ENCODE data around the gene NOS1AP. TPM values are rescaled to one million over a fixed set of nuclear protein-coding genes. Genes with fewer than 3 reads are reported as not detected.

Gene NOS1AP
- total RNA-seq, 2 experiments from 2014 or later: not detected

- TF ChIP-seq CTCF (conservative IDR thresholded peaks at IDR 0.05; ENCODE audit: low read length) (no peak), EZH2phosphoT487 (IDR thresholded peaks at IDR 0.05; ENCODE audit: borderline replicate concordance, low read depth, low read length) (no peak)
- Histone ChIP-seq H3K4me1 (ENCODE audit: insufficient read depth, low read length, poor library complexity, severe bottlenecking) (no peaks in the 10 kb centered on the region), H4K20me1 (ENCODE audit: insufficient read depth, low read length) (no peaks in the 10 kb centered on the region), H3K4me2 (ENCODE audit: low read length) (no peak overlapping the region), H3K9me3 (ENCODE audit: low read length) (no peaks in the 10 kb centered on the region), H3K27ac (ENCODE audit: low read depth, low read length, poor library complexity, severe bottlenecking) (no peak overlapping the region), H3K9me2 (ENCODE audit: insufficient read depth, low read length) (no peaks in the 10 kb centered on the region), H3K36me3 (ENCODE audit: insufficient read depth, low read length) (no peaks in the 10 kb centered on the region), H3K4me3 (ENCODE audit: low read depth, low read length, poor library complexity, severe bottlenecking) (no peak overlapping the region), H3K79me2 (ENCODE audit: insufficient read depth, low read depth, low read length) (no peaks in the 10 kb centered on the region), H2AFZ (ENCODE audit: low read length) (no peak overlapping the region)
- intact Hi-C loops (cut with micrococcal nuclease; ENCODE audit: unreplicated experiment): no loop called here
- CTCF ChIA-PET (ENCODE audit: unreplicated experiment): no interaction called here
- POLR2A ChIA-PET: no interaction called here
- no peak for DNase-seq (ENCODE audit: low spot score)
- BruUV-seq (replicated peaks): no TSS peak
Measured at GRCh38 chr1:162179121-162179520, 109.6 kb downstream of the NOS1AP start.

DNA sequence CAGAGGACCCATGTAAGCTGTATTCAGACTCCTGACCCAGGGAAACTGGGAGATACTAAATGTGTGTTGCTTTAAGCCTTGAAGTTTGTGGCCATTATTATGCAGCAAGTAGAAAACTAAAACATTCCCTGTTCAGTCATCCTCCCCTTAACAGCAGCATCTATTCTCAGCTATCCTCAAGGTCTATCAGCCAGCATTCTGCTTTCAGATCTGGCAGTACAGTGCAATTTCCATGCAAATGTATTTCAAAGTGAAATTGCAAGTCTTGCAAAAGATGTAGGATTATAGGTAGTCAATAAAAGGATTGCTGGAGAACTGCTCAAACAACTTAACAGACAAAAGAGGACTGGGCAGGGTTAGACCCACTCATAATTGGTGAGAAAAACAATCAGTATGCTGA lies 111.3 kb downstream of the NOS1AP start:
- H3K36me3 ChIP-seq (ENCODE audit: insufficient read depth, low read length): no peaks in the 10 kb centered on the region
- no peaks in the 10 kb centered on the region for H4K20me1 ChIP-seq (ENCODE audit: insufficient read depth, low read length)
- POLR2A ChIA-PET: no interaction called here
- H2AFZ ChIP-seq (ENCODE audit: low read length): no peak overlapping the region
- no peak overlapping the region for H3K4me2 ChIP-seq (ENCODE audit: low read length)
- CTCF ChIA-PET (ENCODE audit: unreplicated experiment): no interaction called here
- no peak overlapping the region for H3K27ac ChIP-seq (ENCODE audit: low read depth, low read length, poor library complexity, severe bottlenecking)
- intact Hi-C loops (cut with micrococcal nuclease; ENCODE audit: unreplicated experiment): no loop called here
- TF ChIP-seq EZH2phosphoT487 (IDR thresholded peaks at IDR 0.05; ENCODE audit: borderline replicate concordance, low read depth, low read length): no peak
- TF ChIP-seq CTCF (conservative IDR thresholded peaks at IDR 0.05; ENCODE audit: low read length): no peak
- no peaks in the 10 kb centered on the region for H3K9me2 ChIP-seq (ENCODE audit: insufficient read depth, low read length)
- no peaks in the 10 kb centered on the region for H3K9me3 ChIP-seq (ENCODE audit: low read length)
- no peak overlapping the region for H3K4me3 ChIP-seq (ENCODE audit: low read depth, low read length, poor library complexity, severe bottlenecking)
- no peak for DNase-seq (ENCODE audit: low spot score)
- H3K79me2 ChIP-seq (ENCODE audit: insufficient read depth, low read depth, low read length): no peaks in the 10 kb centered on the region
- no TSS peak for BruUV-seq (replicated peaks)
- H3K4me1 ChIP-seq (ENCODE audit: insufficient read depth, low read length, poor library complexity, severe bottlenecking): no peaks in the 10 kb centered on the region

- H4K20me1 ChIP-seq (ENCODE audit: insufficient read depth, low read length): no peaks in the 10 kb centered on the region
- CTCF ChIA-PET (ENCODE audit: unreplicated experiment): no interaction called here
- H3K4me3 ChIP-seq (ENCODE audit: low read depth, low read length, poor library complexity, severe bottlenecking): no peak overlapping the region
- TF ChIP-seq EZH2phosphoT487 (IDR thresholded peaks at IDR 0.05; ENCODE audit: borderline replicate concordance, low read depth, low read length): no peak
- TF ChIP-seq CTCF (conservative IDR thresholded peaks at IDR 0.05; ENCODE audit: low read length): no peak
- H3K36me3 ChIP-seq (ENCODE audit: insufficient read depth, low read length): no peaks in the 10 kb centered on the region
- H3K9me3 ChIP-seq (ENCODE audit: low read length): no peaks in the 10 kb centered on the region
- no peak overlapping the region for H2AFZ ChIP-seq (ENCODE audit: low read length)
- BruUV-seq (replicated peaks): no TSS peak
- POLR2A ChIA-PET: interaction anchor here (0.6 kb wide), 1 partner anchor 44 kb away, joined by 3 read pairs; no protein-coding TSS in a partner anchor
- H3K9me2 ChIP-seq (ENCODE audit: insufficient read depth, low read length): no peaks in the 10 kb centered on the region
- no peak for DNase-seq (ENCODE audit: low spot score)
- no peaks in the 10 kb centered on the region for H3K4me1 ChIP-seq (ENCODE audit: insufficient read depth, low read length, poor library complexity, severe bottlenecking)
- intact Hi-C loops (cut with micrococcal nuclease; ENCODE audit: unreplicated experiment): no loop called here
- no peak overlapping the region for H3K27ac ChIP-seq (ENCODE audit: low read depth, low read length, poor library complexity, severe bottlenecking)
- no peaks in the 10 kb centered on the region for H3K79me2 ChIP-seq (ENCODE audit: insufficient read depth, low read depth, low read length)
- no peak overlapping the region for H3K4me2 ChIP-seq (ENCODE audit: low read length)
Measured at GRCh38 chr1:162182090-162182489, 112.6 kb downstream of the NOS1AP start.

All from OCI-LY7 (cell line).